Inflammatory macrophage treated with lipopolysaccharide for 1 hour (primary cell): ENCODE results near the gene HS6ST2.
A peak's percentile ranks its signal among the peaks of the same experiment; 100 is the strongest.

Experiments
- DNase-seq, 2 donors: peaks; one replicate each; pipeline ENCODE4 v3.0.0-alpha.2; 2020 to 2022

Gene HS6ST2

GRCh38 chrX:132786217-132786616 lies 172.2 kb downstream of the HS6ST2 start:
- no peak for DNase-seq

GRCh38 chrX:132778917-132779316 lies 179.5 kb downstream of the HS6ST2 start:
- DNase-seq: no peak

GRCh38 chrX:132776486-132777210 lies 181.8 kb downstream of the HS6ST2 start:
- peak; percentile 55 to 57 for DNase-seq

GRCh38 chrX:132775263-132775823 lies 183.1 kb downstream of the HS6ST2 start:
- peak in 1 of 2 donors; percentile 6 for DNase-seq

- no peak for DNase-seq
Observed at GRCh38 chrX:132774010-132774714, 184.3 kb downstream of the HS6ST2 start.

GRCh38 chrX:132769609-132770008 lies 188.8 kb downstream of the HS6ST2 start:
- DNase-seq: no peak

GRCh38 chrX:132766452-132766851 lies 192.0 kb downstream of the HS6ST2 start:
- DNase-seq: no peak

GRCh38 chrX:132763528-132763927 lies 194.9 kb downstream of the HS6ST2 start:
- no peak for DNase-seq

- peak in 1 of 2 donors; percentile 3 for DNase-seq
Observed at GRCh38 chrX:132758759-132759158, 199.7 kb downstream of the HS6ST2 start.

- DNase-seq: no peak
Observed at GRCh38 chrX:132757066-132757623, 201.3 kb downstream of the HS6ST2 start.

GRCh38 chrX:132756439-132756838 lies 202.0 kb downstream of the HS6ST2 start:
- no peak for DNase-seq

GRCh38 chrX:132751063-132751690 lies 207.3 kb downstream of the HS6ST2 start:
- DNase-seq: no peak

- no peak for DNase-seq
Observed at GRCh38 chrX:132750331-132751062, 207.9 kb downstream of the HS6ST2 start.

GRCh38 chrX:132749406-132749805 lies 209.0 kb downstream of the HS6ST2 start:
- DNase-seq: no peak

GRCh38 chrX:132748909-132749308 lies 209.5 kb downstream of the HS6ST2 start:
- no peak for DNase-seq

- no peak for DNase-seq
Observed at GRCh38 chrX:132748268-132748667, 210.2 kb downstream of the HS6ST2 start.

GRCh38 chrX:132745593-132745992 lies 212.8 kb downstream of the HS6ST2 start:
- DNase-seq: no peak

- no peak for DNase-seq
Observed at GRCh38 chrX:132744470-132744869, 214.0 kb downstream of the HS6ST2 start.

- no peak for DNase-seq
Observed at GRCh38 chrX:132743086-132743485, 215.3 kb downstream of the HS6ST2 start.

GRCh38 chrX:132742246-132742645 lies 216.2 kb downstream of the HS6ST2 start:
- DNase-seq: peak in 1 of 2 donors; percentile 3

- no peak for DNase-seq
Observed at GRCh38 chrX:132741689-132742088, 216.7 kb downstream of the HS6ST2 start.

- peak in 1 of 2 donors; percentile 1 for DNase-seq
Observed at GRCh38 chrX:132740316-132741123, 217.9 kb downstream of the HS6ST2 start.
